GM23338 (cell line): Measurements from ENCODE around the gene AOAH.

Experiments used
- CREB1 ChIP-seq: fragments of 250-450 bp; sonication (Bioruptor Pico); IDR thresholded peaks from 2 replicates; pipeline ENCODE4 v1.5.0; 2020; ENCODE audit warnings: low read depth, mild to moderate bottlenecking, moderate library complexity
- TF ChIP-seq, protein P1 (sequence below), 2 experiments: fragments of 200-600 bp in 1 of 2; sonication (generic) in 1 of 2; conservative IDR thresholded peaks; 2 replicates each; pipeline versions ENCODE4 v1.5.1 to v1.6.1; 2016 to 2017; ENCODE audit warnings: antibody characterized with exemption in 2 of 2, low read depth in 2 of 2, mild to moderate bottlenecking in 2 of 2, moderate library complexity in 1 of 2

DNA sequence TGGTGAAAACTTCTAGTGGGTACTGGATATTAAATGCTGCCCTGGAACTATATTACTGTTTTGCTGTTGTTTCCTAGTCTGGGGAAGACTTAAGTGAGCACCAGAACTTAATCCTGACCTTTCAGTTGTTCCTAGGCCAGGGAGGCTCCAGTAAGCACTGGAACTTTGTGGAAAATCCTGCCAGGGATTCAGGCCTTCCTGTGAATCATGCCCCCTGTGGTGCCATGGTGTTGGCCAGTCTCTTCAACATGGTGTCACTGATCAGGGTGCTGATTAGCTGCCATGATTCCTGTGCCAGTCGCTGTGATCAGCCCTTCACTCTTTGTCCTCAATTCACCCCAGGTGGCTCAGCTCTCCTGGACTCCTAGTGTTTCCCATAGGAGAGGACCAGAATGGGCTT, 8.5 kb upstream of the AOAH start:
- no peak for TF ChIP-seq CREB1
- TF ChIP-seq, protein P1, sequence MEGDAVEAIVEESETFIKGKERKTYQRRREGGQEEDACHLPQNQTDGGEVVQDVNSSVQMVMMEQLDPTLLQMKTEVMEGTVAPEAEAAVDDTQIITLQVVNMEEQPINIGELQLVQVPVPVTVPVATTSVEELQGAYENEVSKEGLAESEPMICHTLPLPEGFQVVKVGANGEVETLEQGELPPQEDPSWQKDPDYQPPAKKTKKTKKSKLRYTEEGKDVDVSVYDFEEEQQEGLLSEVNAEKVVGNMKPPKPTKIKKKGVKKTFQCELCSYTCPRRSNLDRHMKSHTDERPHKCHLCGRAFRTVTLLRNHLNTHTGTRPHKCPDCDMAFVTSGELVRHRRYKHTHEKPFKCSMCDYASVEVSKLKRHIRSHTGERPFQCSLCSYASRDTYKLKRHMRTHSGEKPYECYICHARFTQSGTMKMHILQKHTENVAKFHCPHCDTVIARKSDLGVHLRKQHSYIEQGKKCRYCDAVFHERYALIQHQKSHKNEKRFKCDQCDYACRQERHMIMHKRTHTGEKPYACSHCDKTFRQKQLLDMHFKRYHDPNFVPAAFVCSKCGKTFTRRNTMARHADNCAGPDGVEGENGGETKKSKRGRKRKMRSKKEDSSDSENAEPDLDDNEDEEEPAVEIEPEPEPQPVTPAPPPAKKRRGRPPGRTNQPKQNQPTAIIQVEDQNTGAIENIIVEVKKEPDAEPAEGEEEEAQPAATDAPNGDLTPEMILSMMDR (conservative IDR thresholded peaks at IDR 0.05; ENCODE audit: low read depth in 2 of 2): no peak
